Hypothalamus (tissue), 51 donors: ENCODE measurements around the gene WDR76.
"Not testable (repeated sequence)": the region's sequence is repeated elsewhere in the genome, so short reads cannot be mapped to it uniquely, and the experiment has no call there.

Source experiments
- DNase-seq, 51 donors: peaks; one replicate each; lab custom pipeline; 2025; lab: John Stamatoyannopoulos, UW

The WDR76 gene

GRCh38 chr15:43815064-43815463 lies 11.7 kb upstream of the WDR76 start:
- DNase-seq = not testable (repeated sequence)

DNA sequence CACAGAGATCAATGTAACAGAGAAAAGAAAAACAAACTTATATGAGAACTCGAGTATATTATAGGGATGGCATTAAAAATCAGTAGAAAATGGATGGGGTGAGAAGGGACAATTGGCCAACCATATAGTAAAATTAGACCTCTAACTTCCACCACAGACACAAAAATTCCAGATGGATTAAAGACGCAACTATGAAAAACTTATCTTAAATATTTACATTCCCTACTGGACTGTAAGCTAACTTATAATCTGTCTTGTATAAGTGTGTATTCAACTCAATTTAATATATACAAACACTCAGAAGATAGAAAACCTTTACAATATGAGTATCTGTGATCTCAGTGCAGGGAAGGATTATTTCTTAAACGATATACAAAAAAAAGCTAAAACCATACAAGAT lies 5.3 kb upstream of the WDR76 start:
- no peak for DNase-seq

DNA sequence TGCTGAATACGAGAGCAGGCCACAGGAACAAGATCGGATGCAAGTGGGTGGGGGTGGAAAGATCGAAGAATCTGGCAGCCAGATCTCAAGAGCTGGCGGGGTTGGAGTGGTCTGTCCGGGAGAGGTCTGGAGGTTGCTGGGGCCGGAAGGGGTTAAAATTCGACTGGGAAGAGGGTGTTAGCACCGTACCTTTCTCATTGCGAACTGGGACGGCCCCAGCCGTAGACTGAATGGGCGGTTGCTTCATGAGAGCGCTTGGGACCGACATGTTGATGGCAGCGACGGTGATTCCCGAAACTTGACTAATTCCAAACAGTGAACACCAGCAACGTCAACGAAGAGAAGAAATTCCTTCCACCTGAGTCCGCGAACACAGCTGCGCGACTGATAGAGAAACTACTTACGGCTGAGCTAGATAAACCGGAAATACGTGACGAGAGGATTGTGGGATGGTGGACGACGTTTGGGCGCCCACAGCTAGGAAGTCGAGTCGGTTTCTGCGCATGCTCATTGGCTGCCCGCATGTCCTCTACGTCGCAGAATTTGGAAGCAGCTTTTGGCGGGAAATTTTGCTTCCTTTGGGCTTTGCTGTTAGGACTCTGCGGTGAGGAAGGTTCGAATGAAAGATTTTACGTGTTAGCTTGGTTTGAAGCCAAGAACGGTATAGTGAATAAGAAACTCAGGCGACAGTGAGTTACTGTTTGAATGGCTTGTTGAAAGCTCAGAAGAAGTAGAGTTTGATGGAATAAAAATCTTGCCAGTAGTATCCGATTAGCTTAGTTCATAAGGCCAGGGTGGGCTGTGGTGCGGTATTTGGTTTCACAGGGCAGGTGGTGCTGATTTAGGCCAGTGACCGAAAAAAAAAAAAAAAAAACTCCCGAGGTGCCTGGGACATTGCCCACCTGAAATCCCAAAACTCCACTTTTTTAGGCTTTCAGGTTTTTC lies 2.2 kb upstream of the WDR76 start, which contains the start of gene MFAP1:
TSS of gene MFAP1 (minus strand) at position 389 of the 945 bp plus-strand sequence. CDS start at position 268, 121 bp downstream.
- peak; percentile 34 to 96 (median 86) for DNase-seq

GRCh38 chr15:43825305-43825704 lies 1.5 kb upstream of the WDR76 start:
- DNase-seq = not testable (repeated sequence)

DNA sequence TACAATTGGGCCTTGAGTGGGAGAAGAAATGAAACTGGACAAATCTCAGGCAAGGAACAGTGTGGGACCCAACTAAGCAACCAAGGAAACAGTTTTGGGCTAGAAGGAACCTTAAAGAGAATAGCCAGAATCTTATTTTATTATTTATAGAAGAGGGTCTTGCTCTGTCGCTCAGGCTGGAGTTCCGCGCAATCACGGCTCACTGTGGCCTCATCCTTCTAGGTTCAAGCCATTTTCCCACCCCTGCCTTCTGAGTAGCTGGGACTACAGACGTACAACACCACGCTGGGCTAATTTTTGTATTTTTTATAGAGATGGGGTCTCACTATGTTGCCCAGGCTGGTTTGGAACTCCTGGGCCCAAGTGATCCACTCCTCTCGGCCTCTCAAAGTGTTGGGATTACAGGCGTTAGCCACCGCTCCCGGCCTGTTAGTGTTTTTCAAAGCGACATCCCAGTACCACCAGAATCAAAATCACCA lies 734 bp upstream of the WDR76 start:
- no peak for DNase-seq

- DNase-seq = no peak
These were observed 1.4 kb downstream of the WDR76 start for GRCh38 chr15:43828061-43828657.

- DNase-seq = not testable (repeated sequence)
These were observed 3.2 kb downstream of the WDR76 start for GRCh38 chr15:43829951-43830540.

DNA sequence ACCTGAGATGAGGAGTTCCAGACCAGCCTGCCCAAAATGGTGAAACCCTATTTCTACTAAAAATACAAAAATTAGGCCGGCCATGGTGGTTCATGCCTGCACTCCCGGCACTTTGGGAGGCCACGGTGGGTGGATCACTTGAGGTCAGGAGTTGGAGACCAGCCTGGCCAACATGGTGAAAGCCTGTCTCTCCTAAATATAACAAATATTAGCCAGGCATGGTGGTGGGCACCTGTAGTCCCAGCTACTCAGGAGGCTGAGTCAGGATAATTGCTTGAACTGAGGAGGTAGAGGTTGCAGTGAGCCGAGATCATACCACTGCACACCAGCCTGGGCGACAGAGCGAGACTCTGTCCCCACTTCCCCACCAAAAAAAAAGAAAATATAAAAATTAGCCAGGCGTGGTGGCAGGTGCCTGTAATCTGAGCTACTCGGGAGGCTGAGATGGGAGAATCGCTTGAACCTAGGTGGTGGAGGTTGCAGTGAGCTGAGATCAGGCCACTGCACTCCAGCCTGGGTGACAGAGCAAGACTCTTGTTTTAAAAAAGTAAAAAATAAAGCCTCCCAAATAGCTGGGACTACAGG lies 4.0 kb downstream of the WDR76 start:
- not testable (repeated sequence) for DNase-seq

DNA sequence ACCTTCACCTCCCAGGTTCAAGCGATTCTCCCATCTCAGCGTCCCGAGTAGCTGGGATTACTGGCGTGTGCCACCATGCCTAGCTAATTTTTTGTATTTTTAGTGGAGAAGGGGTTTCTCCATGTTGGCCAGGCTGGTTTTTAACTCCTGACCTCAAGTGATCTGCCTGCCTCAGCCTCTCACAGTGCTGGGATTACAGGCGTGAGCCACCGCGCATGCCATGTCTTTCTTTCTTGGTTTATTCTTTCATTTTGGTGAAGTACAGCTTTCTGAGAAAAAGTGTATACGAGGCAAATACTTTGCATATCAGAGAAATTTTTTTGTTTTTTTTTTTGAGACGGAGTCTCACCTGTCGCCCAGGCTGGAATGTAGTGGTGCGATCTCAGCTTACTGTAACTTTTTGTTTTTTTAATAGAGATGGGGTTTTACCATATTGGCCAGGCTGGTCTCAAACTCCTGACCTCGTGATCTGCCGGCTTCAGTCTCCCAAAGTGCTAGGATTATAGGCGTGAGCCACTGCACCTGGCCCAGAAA lies 4.8 kb downstream of the WDR76 start:
- DNase-seq = not testable (repeated sequence)

GRCh38 chr15:43832485-43832884 lies 5.7 kb downstream of the WDR76 start:
- DNase-seq = not testable (repeated sequence)

DNA sequence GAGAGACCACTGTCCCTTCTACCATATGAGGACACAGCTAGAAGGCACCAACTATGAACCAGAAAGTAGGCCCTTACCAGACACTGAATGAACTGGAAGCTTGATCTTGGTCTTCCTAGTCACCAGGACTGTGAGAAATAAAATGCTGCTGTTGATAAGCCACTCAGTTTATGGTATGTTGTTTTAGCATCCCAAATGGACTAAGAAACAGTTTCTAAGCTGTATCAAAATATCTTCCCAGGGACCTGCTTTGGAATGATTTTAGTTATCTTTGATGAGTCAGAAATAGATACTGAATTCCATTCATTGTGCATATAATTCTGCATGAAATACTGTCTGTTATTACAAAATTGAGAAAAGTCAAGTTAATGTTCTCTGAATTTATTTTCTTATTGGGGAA lies 18.6 kb downstream of the WDR76 start:
- DNase-seq = no peak

DNA sequence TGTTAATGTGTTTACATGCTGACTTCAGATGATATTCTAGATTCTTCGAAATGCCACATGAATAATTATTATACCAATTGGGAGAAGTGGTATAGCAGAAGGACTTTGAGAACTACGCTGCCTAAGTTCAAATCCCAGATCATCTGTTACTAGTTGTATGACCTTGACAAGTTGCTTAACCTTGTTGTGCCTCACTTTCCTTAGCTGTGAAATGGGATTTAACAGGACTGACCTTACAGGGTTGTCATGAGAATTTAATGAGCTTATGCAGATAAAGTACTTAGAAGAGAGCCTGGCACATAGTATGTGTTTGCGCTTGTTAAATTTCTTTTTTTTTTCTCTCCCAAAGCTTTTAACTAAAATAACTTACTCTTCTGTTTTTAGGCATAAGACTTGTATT lies 24.4 kb downstream of the WDR76 start:
- no peak for DNase-seq

DNA sequence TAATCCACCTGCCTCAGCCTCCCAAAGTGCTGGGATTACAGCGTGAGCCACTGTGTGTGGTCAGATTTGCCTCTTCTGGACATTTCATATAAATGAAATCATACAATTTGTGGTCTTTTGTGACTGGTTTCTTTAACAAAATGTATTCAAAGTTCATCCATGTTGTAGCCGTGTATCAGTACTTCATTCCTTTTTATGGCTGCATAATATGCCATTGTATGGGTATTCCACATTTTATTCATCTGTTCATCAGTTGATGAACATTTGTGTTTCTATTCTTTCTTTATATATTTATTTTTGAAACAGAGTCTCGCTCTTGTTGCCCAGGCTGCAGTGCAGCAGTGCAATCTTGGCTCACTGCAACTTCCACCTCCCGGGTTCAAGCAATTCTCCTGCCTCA lies 25.8 kb downstream of the WDR76 start:
- no peak for DNase-seq

- DNase-seq = no peak
These were observed 28.0 kb downstream of the WDR76 start for GRCh38 chr15:43854801-43855200.

DNA sequence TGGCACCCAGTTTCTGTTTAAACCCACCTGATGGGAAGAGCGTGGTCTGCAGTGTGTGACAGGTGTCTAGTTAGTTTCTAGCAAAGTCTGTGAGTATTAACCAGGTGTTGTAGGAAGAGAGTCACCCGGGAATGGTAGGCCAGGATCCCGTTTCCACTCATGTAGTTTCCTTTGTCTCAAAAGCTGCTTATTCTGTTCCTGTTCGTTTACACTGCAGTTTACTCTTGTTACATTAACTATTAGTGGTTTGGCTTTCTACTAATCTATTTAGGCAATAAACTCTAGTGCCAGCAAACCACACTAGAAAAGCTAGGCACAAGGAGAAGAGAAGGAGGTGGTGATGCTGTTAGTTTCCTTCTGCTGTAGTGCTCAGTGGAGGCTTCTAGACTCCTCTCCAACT lies 32.7 kb downstream of the WDR76 start:
- DNase-seq = no peak

DNA sequence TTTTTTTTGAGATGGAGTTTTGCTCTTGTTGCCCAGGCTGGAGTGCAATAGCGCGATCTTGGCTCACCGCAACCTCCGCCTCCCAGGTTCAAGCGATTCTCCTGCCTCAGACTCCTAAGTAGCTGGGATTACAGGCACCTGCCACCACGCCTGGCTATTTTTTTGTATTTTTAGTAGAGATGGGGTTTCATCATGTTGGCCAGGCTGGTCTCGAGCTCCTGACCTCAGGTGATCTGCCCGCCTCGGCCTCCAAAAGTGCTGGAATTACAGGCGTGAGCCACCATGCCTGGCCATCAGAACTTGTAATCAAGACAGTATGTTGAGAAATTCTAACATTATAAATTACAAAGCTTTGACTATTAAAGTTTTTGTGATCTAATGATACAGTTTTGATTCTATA lies 39.8 kb downstream of the WDR76 start:
- not testable (repeated sequence) for DNase-seq

DNA sequence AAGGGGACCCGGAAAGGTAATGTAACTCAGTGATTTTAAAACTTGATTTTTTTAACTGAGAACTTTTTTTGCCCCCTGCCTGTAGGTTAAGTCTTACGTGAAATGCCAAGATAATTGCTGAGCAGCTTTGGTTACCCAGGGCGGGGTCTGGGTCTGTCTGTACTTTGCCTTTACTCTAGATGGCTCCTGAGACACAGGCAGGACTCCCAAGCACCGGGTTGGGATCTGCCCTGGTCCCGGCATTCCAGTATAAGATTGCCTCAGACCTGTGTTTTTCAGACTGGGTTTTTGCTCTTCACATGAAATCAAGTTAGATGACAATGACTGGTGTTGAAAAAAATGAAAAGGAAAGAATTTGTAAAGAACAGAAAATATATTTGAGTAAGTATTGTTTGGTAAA lies 40.3 kb downstream of the WDR76 start:
- DNase-seq = no peak

DNA sequence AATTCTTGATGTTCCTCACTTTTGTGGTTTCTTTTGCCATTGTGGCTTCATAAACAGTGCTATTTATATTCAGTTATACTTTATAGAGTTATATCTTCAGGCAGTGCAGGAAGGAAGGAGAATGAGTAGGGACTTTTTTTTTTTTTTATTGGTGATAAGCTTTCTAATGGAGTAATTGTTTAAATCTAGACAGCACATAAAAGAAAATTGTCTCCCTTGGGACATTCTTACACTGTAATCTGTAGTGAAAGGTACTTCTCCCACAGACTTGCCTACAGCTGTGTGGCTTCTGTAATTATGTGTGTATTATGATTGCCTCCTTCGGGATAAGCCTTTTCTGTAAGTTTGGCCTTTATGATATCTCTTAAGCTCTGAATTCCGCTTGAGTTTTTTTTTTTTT lies 41.6 kb downstream of the WDR76 start:
- DNase-seq = no peak

GRCh38 chr15:43871835-43872234 lies 45.0 kb downstream of the WDR76 start:
- DNase-seq = no peak

GRCh38 chr15:43872416-43873020 lies 45.7 kb downstream of the WDR76 start:
- peak in 31 of 51 donors; percentile 6 to 78 (median 36) for DNase-seq
